Epithelial cell of proximal tubule (primary cell): ENCODE measurements around the gene TGFB1I1. TPM values are rescaled to one million over a fixed set of nuclear protein-coding genes. Genes with fewer than 3 reads are reported as not detected.
A peak's percentile ranks its signal among the peaks of the same experiment; 100 is the strongest.
"Not testable (repeated sequence)": the region's sequence is repeated elsewhere in the genome, so short reads cannot be mapped to it uniquely, and the experiment has no call there.

Source experiments
- DNase-seq: peaks from one replicate; pipeline ENCODE4 v3.0.0-alpha.2; 2011; ENCODE audit warnings: low read depth
- H3K4me3 ChIP-seq: 2 replicates; pipeline ENCODE4 v1.5.1; 2011; ENCODE audit warnings: low read depth, mild to moderate bottlenecking, low read length
- total RNA-seq: library from RNA; depleted of rRNA; stranded (reverse); fragments of >200 nt; gene quantifications from 2 replicates; pipeline ENCODE4 v1.2.3, GENCODE V29; 2015
- TF ChIP-seq, protein P1 (sequence below): conservative IDR thresholded peaks from 2 replicates; pipeline ENCODE4 v1.5.1; 2012; ENCODE audit warnings: low read depth, mild to moderate bottlenecking, low read length

The TGFB1I1 gene
- total RNA-seq, 1 donor from 2014 or later, result 62.2 TPM

DNA sequence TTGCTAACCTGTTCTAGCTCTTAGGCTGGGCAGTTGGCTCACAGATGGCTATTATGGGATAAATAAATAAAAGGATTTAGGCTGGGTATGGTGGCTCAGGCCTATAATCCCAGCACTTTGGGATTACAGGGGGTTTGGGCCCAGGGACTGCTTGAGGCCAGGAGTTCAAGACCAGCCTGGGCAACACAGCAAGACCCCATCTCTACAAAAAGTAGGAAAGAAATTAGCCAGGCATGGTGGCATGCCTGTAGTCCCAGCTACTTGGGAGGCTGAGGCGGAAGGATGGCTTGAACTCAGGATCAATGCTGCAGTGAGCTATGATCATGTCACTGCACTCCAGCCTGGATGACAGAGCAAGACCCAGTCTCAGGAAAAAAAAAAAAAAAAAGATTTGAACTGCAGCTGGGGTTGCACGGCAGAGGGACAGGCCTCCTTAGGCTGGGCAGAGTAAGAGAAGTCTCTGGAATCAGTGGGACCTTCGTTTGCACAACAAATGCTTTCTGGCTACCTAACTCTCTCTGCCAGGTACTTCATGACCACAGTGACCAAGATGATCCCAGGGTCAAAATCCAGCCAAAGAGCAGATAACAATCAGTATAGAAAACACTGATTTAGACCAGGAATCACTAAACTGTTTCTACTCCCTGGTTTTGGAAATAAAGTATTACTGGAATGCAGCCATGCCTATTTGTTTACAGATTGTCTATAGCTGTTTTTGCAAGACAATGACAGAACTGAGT lies 29.4 kb downstream of the TGFB1I1 start:
- DNase-seq, result no peak
- no peak overlapping the region for H3K4me3 ChIP-seq
- TF ChIP-seq, protein P1, sequence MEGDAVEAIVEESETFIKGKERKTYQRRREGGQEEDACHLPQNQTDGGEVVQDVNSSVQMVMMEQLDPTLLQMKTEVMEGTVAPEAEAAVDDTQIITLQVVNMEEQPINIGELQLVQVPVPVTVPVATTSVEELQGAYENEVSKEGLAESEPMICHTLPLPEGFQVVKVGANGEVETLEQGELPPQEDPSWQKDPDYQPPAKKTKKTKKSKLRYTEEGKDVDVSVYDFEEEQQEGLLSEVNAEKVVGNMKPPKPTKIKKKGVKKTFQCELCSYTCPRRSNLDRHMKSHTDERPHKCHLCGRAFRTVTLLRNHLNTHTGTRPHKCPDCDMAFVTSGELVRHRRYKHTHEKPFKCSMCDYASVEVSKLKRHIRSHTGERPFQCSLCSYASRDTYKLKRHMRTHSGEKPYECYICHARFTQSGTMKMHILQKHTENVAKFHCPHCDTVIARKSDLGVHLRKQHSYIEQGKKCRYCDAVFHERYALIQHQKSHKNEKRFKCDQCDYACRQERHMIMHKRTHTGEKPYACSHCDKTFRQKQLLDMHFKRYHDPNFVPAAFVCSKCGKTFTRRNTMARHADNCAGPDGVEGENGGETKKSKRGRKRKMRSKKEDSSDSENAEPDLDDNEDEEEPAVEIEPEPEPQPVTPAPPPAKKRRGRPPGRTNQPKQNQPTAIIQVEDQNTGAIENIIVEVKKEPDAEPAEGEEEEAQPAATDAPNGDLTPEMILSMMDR, result no peak

DNA sequence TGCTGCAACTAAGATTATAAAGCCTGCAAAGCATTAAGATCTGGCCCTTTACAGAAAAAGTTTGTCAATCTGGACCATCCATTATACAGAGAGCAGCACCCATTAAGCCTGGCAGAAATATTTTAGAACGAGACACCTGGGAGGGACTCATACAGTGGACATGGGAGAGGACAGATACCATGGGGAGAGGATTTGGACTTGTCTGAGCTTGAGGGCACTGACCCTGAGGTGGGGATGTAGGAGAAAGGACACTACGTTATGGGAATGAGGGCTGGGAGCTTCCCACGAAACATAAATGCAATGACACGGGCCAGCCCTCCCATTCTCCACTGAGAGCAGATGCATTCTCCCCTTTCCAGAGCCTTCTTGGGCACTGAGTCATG lies 30.0 kb downstream of the TGFB1I1 start:
- DNase-seq, result no peak
- no peak overlapping the region for H3K4me3 ChIP-seq
- TF ChIP-seq, protein P1, result no peak

DNA sequence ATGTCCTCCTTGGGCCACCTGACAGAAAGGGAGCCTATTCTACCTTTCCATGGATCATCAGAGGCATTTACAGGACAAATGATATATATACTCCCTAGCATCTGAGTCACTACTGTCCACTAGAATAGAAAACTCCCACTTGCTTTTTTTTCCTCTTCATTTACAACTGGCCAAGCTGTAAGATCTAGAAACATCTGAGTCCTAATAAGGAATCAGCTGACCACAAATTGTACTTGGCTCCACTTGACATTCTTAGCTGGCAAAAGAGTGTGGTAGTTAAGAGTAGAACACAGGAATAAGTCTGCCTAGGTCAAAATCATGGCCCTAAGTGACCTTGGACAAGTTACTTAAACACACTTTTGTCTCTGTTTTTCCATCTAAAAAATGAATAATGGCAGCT lies 31.0 kb downstream of the TGFB1I1 start:
- no peak overlapping the region for H3K4me3 ChIP-seq
- no peak for DNase-seq
- TF ChIP-seq, protein P1, result no peak

DNA sequence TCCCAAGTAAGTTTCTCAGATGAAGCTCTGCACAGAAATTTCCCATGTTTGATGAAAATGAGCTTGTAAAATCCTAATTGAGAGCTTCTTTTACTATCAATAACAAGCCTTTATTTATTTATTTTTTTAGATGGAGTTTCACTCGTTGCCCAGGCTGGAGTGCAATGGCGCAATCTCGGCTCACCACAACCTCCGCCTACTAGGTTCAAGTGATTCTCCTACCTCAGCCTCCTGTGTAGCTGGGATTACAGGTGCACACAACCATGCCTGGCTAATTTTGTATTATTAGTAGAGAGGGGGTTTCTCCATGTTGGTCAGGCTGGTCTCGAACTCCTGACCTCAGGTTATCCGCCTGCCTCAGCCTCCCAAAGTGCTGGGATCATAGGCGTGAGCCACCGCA lies 31.6 kb downstream of the TGFB1I1 start:
- DNase-seq, H3K4me3 ChIP-seq: not testable (repeated sequence)

DNA sequence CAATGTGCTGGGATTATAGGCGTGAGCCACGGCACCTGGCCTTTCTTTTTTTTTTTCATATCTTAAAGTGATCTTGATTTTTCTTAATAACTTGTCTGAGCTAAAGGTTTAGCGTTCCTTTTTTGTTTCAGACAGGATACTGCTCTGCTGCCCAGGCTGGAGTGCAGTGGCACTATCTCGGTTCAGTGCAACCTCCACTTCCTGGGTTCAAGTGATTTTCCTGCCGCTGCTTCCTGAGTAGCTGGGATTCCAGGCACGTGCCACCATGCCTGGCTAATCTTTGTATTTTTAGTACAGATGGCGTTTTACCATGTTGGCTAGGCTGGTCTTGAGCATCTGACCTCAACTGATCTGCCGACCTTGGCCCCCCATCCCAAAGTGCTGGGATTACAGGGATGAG lies 32.2 kb downstream of the TGFB1I1 start:
- TF ChIP-seq, protein P1, result no peak

DNA sequence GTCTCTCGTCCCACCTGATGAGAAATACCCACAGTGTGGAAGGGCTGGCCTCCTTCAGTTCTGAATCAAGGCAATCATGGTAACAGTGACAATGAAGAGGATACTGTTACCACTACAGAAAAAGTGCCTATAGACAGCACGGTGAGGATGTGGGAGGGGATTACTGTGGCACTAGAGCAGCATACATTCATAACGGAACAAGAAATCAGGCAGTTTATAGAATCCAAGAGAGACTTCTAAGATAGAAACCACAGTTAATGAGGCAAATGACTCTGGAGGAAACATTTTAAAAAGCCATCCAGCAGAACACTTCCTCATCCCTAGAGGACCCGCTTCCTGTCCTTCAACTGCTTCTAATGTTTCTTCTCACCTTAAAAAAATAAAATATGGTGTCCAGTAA lies 33.5 kb downstream of the TGFB1I1 start:
- H3K4me3 ChIP-seq, result no peak overlapping the region
- DNase-seq, result no peak
- TF ChIP-seq, protein P1, result no peak

More for the DNA sequence above, 32.2 kb downstream of the TGFB1I1 start:
- no peak for DNase-seq
- H3K4me3 ChIP-seq, result no peak overlapping the region

DNA sequence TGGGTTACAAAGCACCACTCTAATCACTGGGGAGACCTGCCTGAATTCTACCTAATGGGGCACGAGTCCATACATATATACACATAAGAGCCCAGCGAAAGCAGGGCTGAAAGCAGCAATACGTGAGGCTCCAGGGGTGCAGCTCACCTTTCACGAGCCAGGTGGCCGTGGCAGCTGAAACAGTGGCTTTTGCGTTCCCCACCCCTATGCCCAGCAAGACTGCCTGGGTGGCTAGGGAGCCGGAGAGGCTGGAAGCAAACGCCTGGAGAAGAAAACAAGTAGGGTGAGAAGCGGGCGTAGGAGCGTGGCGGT lies 35.6 kb downstream of the TGFB1I1 start:
- TF ChIP-seq, protein P1, result no peak
- no peak for DNase-seq
- H3K4me3 ChIP-seq, result peak overlapping the region; percentile 95
